Body of pancreas (tissue), 4 donors: ENCODE measurements around the gene GPR183. TPM values are rescaled to one million over a fixed set of nuclear protein-coding genes. Genes with fewer than 3 reads are reported as not detected.

ENCODE experiments used
- ATAC-seq: fragments of 150-250 bp; one replicate; pipeline ENCODE4 v1.9.1; 2016
- DNase-seq, 4 donors: peaks; one replicate each; pipeline ENCODE4 v3.0.0-alpha.2; 2019
- H3K27ac ChIP-seq, 4 donors: fragments of 200-600 bp; sonication (generic); 1 replicate in 3 of 4; 2 replicates in 1 of 4; pipeline versions ENCODE4 v1.5.1 to v1.6.1; 2016 to 2019; ENCODE audit warnings: mild to moderate bottlenecking in 1 of 4, mixed read lengths in 1 of 4, moderate library complexity in 1 of 4
- H3K27me3 ChIP-seq, 2 donors: fragments of 200-600 bp; sonication (generic); one replicate each; pipeline ENCODE4 v1.6.0; 2016; ENCODE audit warnings: mild to moderate bottlenecking in 1 of 2
- H3K36me3 ChIP-seq, 2 donors: fragments of 200-600 bp; sonication (generic); replicated peaks in 1 of 2; 2 replicates each; pipeline ENCODE4 v1.5.1; 2016; ENCODE audit warnings: low read depth in 2 of 2; ENCODE audit not compliant: insufficient read depth in 1 of 2
- H3K4me1 ChIP-seq: fragments of 200-600 bp; sonication (generic); one replicate; pipeline ENCODE4 v1.6.0; 2016
- H3K4me3 ChIP-seq, 2 donors: fragments of 200-600 bp; sonication (generic); 1 replicate in 1 of 2; 2 replicates in 1 of 2; pipeline ENCODE4 v1.5.1; 2016 to 2019
- H3K9me3 ChIP-seq, 3 donors: fragments of 200-600 bp; sonication (generic); 1 replicate in 2 of 3; 2 replicates in 1 of 3; pipeline ENCODE4 v1.5.1; 2016
- CTCF ChIP-seq, 7 experiments: fragments of 450-650 bp in 4 of 7; fragments of 200-600 bp in 3 of 7; sonication (generic) in 3 of 7; IDR thresholded peaks; one replicate each; pipeline ENCODE4 v1.5.1; 2016 to 2019; ENCODE audit warnings: antibody characterized with exemption in 7 of 7
- POLR2A ChIP-seq, 3 donors: fragments of 450-650 bp; IDR thresholded peaks; one replicate each; pipeline ENCODE4 v1.6.1; 2016; ENCODE audit warnings: antibody characterized with exemption in 3 of 3, mild to moderate bottlenecking in 2 of 3
- WGBS, 2 donors: methylation state at CpG; one replicate each; pipeline ENCODE4 v1.1.5; 2017; 5-methylcytosine and 5-hydroxymethylcytosine counted together
- intact Hi-C: fragments of 100-400 bp; cut with DNase I; formaldehyde crosslinking; loops from one replicate; pipeline ENCODE4 v1.15.1; 2023
- total RNA-seq, 2 donors: library from RNA; depleted of rRNA; stranded (reverse); fragments of >200 nt; gene quantifications; one replicate each; pipeline ENCODE4 v1.1.0, GENCODE V29; 2016

GPR183 gene
- total RNA-seq, 2 donors from 2014 or later: 3.6 TPM; not detected in 1

GRCh38 chr13:99258946-99259345, 48.3 kb downstream of the GPR183 start:
- H3K27me3 ChIP-seq: no peaks in the 10 kb centered on the region
- peaks cover 0 to 3% of the 10 kb centered on the region in 2 donors for H3K36me3 ChIP-seq
- no peaks in the 10 kb centered on the region for H3K9me3 ChIP-seq
- H3K27ac ChIP-seq: peak overlapping the region in 1 of 4 donors; percentile 55
- DNase-seq (no peak), ATAC-seq (no peak)
- intact Hi-C loops: no loop called here
- no peaks in the 10 kb centered on the region for H3K4me1 ChIP-seq
- 75 to 85% methylated on average over 3 of the region's 3 CpGs for WGBS, 2 donors
- TF ChIP-seq CTCF (IDR thresholded peaks at IDR 0.05): no peak
- no peak for TF ChIP-seq POLR2A (IDR thresholded peaks at IDR 0.05)
- no peak overlapping the region for H3K4me3 ChIP-seq

GRCh38 chr13:99258210-99258860, 48.9 kb downstream of the GPR183 start, which contains the start of gene GPR18:
TSS of gene GPR18 (minus strand) at chr13:99258379. CDS start at chr13:99255872, 2,507 bp downstream.
- Histone ChIP-seq H3K27ac (peak within 1 kb of the TSS in 1 of 4 donors; percentile 55), H3K27me3 (no peaks in the 10 kb centered on the region), H3K4me3 (no peak within 1 kb of the TSS), H3K36me3 (peaks cover 0 to 3% of the 10 kb centered on the region in 2 donors), H3K4me1 (no peaks in the 10 kb centered on the region), H3K9me3 (no peaks in the 10 kb centered on the region)
- intact Hi-C loops: no loop called here
- DNase-seq: no peak
- ATAC-seq: no peak
- WGBS, 2 donors: 78 to 82% methylated on average over 4 of the region's 4 CpGs
- TF ChIP-seq CTCF (IDR thresholded peaks at IDR 0.05) (no peak), POLR2A (IDR thresholded peaks at IDR 0.05) (no peak)

GRCh38 chr13:99257291-99257690, 49.9 kb downstream of the GPR183 start:
- Histone ChIP-seq H3K4me3 (no peak overlapping the region), H3K36me3 (peaks cover 0 to 3% of the 10 kb centered on the region in 2 donors), H3K9me3 (no peaks in the 10 kb centered on the region), H3K27ac (no peak overlapping the region), H3K27me3 (no peaks in the 10 kb centered on the region), H3K4me1 (no peaks in the 10 kb centered on the region)
- ATAC-seq (no peak), DNase-seq (no peak)
- intact Hi-C loops: no loop called here
- WGBS, 2 donors: 74 to 75% methylated on average over 2 of the region's 2 CpGs
- no peak for TF ChIP-seq CTCF (IDR thresholded peaks at IDR 0.05)
- TF ChIP-seq POLR2A (IDR thresholded peaks at IDR 0.05): no peak

GRCh38 chr13:99256709-99257108, 50.5 kb downstream of the GPR183 start:
- Histone ChIP-seq H3K4me1 (no peaks in the 10 kb centered on the region), H3K27ac (no peak overlapping the region), H3K36me3 (peaks cover 0 to 3% of the 10 kb centered on the region in 2 donors), H3K9me3 (no peaks in the 10 kb centered on the region), H3K4me3 (no peak overlapping the region), H3K27me3 (no peaks in the 10 kb centered on the region)
- WGBS, 2 donors: 75 to 83% methylated on average over 3 of the region's 3 CpGs
- ATAC-seq (no peak), DNase-seq (no peak)
- no peak for TF ChIP-seq CTCF (IDR thresholded peaks at IDR 0.05)
- no peak for TF ChIP-seq POLR2A (IDR thresholded peaks at IDR 0.05)
- intact Hi-C loops: no loop called here

- Histone ChIP-seq H3K27me3 (no peaks in the 10 kb centered on the region), H3K27ac (no peak overlapping the region), H3K9me3 (no peaks in the 10 kb centered on the region), H3K4me1 (no peaks in the 10 kb centered on the region), H3K4me3 (no peak overlapping the region), H3K36me3 (peaks cover 0 to 3% of the 10 kb centered on the region in 2 donors)
- ATAC-seq: no peak
- no peak for DNase-seq
- TF ChIP-seq CTCF (IDR thresholded peaks at IDR 0.05) (no peak), POLR2A (IDR thresholded peaks at IDR 0.05) (no peak)
- 73 to 86% methylated on average over 2 of the region's 2 CpGs for WGBS, 2 donors
- intact Hi-C loops: no loop called here
Observed at GRCh38 chr13:99256283-99256682, 50.9 kb downstream of the GPR183 start.
